Measurements from ENCODE around the gene HSPB8.

Gene HSPB8

GRCh38 chr12:119169150-119169549, 9.6 kb upstream of the HSPB8 start:
- no peak overlapping the region for H3K4me3 ChIP-seq (replicated peaks; ENCODE audit: low read depth, low read length)
- TF ChIP-seq CTCF (IDR thresholded peaks at IDR 0.05; ENCODE audit: low read length, missing control alignments), result no peak
- DNase-seq (ENCODE audit: low read depth), result no peak

- no peak for DNase-seq (ENCODE audit: low read depth)
- H3K4me3 ChIP-seq (replicated peaks; ENCODE audit: low read depth, low read length), result no peak overlapping the region
- no peak for TF ChIP-seq CTCF (IDR thresholded peaks at IDR 0.05; ENCODE audit: low read length, missing control alignments)
Measured at GRCh38 chr12:119171291-119171690, 7.4 kb upstream of the HSPB8 start.

- no peak for DNase-seq (ENCODE audit: low read depth)
- no peak for TF ChIP-seq CTCF (IDR thresholded peaks at IDR 0.05; ENCODE audit: low read length, missing control alignments)
- no peak overlapping the region for H3K4me3 ChIP-seq (replicated peaks; ENCODE audit: low read depth, low read length)
Measured at GRCh38 chr12:119171691-119172425, 6.9 kb upstream of the HSPB8 start.

- DNase-seq (ENCODE audit: low read depth), result no peak
- no peak for TF ChIP-seq CTCF (IDR thresholded peaks at IDR 0.05; ENCODE audit: low read length, missing control alignments)
- H3K4me3 ChIP-seq (replicated peaks; ENCODE audit: low read depth, low read length), result no peak overlapping the region
Measured at GRCh38 chr12:119175081-119175480, 3.6 kb upstream of the HSPB8 start.

GRCh38 chr12:119176267-119177055, 2.3 kb upstream of the HSPB8 start:
- DNase-seq (ENCODE audit: low read depth), result peak; percentile 90
- no peak for TF ChIP-seq CTCF (IDR thresholded peaks at IDR 0.05; ENCODE audit: low read length, missing control alignments)
- H3K4me3 ChIP-seq (replicated peaks; ENCODE audit: low read depth, low read length), result peak overlapping the region; percentile 45

GRCh38 chr12:119177056-119177325, 1.7 kb upstream of the HSPB8 start:
- H3K4me3 ChIP-seq (replicated peaks; ENCODE audit: low read depth, low read length), result no peak overlapping the region
- no peak for DNase-seq (ENCODE audit: low read depth)
- TF ChIP-seq CTCF (IDR thresholded peaks at IDR 0.05; ENCODE audit: low read length, missing control alignments), result no peak

Data from fibroblast of pulmonary artery (primary cell).